CD4-positive, alpha-beta T cell treated with Interleukin-4 for 1 hour (primary cell): Measurements from ENCODE around the gene TULP4.
"Not testable (repeated sequence)": the region's sequence is repeated elsewhere in the genome, so short reads cannot be mapped to it uniquely, and the experiment has no call there.

Source experiments
- DNase-seq, 2 donors: peaks; one replicate each; pipeline ENCODE4 v3.0.0-alpha.2; 2020 to 2022

Gene TULP4

GRCh38 chr6:158312165-158312564, at the start of gene TULP4:
TSS of gene TULP4 (plus strand) at chr6:158312465. CDS start at chr6:158314017, 1,552 bp downstream.
- no peak for DNase-seq

DNA sequence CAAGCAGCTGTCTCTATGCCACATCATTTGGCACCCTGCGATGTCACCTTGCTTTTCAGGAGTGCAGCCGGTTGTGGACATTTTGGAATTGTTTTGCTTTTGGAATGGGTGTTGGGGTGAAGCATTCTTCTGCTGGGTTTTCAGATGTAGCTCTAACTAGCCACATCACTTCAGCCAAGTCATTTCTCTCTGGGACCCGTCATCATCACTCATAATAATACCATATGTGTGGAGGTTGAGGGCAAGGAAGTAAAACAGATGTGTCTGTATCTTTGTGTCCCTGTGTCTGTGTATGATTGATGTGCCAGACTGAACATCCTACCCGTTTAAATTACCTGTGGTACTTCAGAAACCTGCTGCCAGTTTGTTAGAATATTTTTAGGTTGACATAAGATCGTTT, 49.5 kb upstream of the TULP4 start:
- no peak for DNase-seq

GRCh38 chr6:158264180-158264579, 48.1 kb upstream of the TULP4 start:
- no peak for DNase-seq

DNA sequence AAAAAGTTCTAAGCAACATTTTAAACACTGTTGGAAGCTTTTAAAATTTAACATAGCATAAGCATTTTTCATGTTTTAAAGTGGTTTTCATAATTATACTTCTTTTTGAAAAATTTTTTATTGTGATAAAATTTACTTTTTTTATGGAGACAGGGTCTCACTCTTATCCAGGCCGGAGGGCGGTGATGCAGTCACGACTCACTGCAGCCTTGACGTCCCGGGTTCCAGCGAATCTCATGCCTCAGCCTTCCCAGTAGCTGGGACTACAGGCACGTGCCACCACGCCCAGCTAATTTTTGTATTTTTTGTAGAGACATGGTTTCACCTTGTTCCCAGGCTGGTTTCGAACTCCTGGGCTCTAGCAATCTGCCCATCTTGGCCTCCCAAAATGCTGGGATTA, 46.1 kb upstream of the TULP4 start:
- no peak for DNase-seq

- no peak for DNase-seq
These were observed 43.7 kb upstream of the TULP4 start for GRCh38 chr6:158268361-158269147.

DNA sequence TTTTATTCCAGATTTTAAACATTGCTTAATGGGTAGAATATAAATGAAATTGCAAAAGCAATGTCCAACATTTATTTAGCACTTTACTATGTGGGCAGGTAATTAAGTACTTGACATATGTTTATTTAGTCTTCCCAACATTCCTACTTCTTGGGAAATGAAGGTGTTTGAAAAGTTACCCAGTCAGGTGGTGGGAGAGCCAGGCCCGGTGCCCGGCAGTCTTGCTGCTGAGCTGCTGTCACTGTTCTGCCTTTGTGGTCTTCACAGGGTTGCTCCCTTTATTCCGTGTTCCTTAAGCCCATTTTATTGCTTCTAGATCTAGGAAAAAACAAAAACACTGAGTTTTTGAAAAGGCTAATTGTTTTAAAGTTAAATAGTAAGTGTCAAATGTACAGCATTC, 42.6 kb upstream of the TULP4 start:
- no peak for DNase-seq

GRCh38 chr6:158270389-158271127, 41.7 kb upstream of the TULP4 start:
- no peak for DNase-seq

DNA sequence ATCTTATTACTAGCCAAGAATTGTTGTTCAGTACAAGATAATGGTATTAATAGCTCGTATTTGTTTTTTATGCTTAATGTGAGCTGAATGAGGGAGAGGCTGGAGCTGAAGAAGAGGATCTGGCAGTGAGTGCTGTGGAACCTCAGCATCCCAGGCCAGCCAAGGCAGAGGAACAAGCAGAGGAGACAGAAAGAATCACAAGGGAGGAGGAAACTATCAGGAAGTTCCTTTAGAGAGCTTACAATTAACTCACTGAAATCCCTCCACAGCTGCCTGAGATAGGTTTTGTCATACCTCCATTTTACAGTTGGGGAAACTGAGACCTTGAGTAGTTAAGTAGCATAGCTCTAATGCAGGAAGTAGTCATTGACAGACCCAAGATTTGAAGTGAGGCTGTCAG, 39.9 kb upstream of the TULP4 start:
- DNase-seq = no peak

GRCh38 chr6:158278004-158278403, 34.3 kb upstream of the TULP4 start:
- no peak for DNase-seq

- DNase-seq = no peak
These were observed 32.6 kb upstream of the TULP4 start for GRCh38 chr6:158279615-158280014.

- DNase-seq = peak; percentile 32 to 41
These were observed 28.8 kb upstream of the TULP4 start for GRCh38 chr6:158283304-158283980.

GRCh38 chr6:158284007-158284875, 28.0 kb upstream of the TULP4 start:
- peak; percentile 35 to 49 for DNase-seq

DNA sequence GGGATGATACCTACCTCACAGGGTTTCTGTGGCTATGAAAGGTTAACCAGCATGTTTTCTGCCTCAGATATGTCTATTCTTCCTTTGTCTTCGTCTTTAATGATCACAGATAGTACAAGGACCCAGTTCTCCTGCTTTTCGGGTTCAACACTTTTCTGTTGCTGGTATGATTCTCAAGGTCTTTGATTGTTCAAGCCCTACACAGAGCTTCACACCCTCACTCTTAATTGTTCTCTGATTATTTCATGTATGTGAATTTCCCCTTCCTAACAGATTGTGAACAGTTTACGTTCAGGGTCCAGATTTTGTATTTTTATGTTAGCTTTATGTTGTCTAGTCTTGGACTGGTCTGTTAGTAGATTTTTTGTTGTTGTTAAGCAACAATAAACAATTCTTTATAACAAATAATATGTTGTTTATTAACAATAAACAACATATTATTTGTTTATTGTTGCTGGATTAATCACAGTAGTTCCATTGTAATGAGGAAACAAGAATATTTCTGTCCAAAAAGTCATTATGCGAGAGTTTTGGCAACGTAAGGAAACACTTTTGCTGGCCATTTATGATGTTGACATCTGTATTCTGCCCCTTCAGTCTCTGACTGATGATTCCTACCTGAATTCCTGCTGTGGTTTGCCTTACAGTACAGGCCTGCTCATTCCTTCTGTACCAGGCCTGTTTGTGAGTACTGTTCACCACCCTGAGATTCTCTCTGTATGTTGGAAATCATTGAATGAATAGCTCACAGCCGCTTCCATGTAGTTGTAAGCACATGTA, 27.2 kb upstream of the TULP4 start:
- no peak for DNase-seq

GRCh38 chr6:158285656-158286021, 26.6 kb upstream of the TULP4 start:
- DNase-seq = no peak

- no peak for DNase-seq
These were observed 25.9 kb upstream of the TULP4 start for GRCh38 chr6:158286413-158286812.

DNA sequence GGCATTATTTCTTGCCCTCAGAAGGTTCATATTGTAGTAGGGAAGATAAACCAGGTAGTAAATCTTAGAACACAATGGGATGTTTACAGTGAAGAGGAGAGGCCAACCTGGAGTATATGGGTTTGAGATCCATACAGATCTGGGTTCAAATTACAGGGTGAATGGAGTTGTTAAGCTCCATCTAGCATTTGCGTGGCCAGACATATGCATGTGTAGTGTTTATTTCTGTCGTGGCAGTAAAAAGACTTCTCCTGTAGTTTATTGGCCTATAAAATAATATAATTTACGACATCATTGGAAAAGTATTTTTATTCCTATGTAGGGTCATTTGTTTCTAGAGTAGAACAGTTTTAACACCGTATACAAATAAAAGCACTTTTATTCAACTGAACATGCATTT, 25.2 kb upstream of the TULP4 start:
- DNase-seq = no peak

GRCh38 chr6:158290040-158290439, 22.2 kb upstream of the TULP4 start:
- DNase-seq = peak in 1 of 2 donors; percentile 42

DNA sequence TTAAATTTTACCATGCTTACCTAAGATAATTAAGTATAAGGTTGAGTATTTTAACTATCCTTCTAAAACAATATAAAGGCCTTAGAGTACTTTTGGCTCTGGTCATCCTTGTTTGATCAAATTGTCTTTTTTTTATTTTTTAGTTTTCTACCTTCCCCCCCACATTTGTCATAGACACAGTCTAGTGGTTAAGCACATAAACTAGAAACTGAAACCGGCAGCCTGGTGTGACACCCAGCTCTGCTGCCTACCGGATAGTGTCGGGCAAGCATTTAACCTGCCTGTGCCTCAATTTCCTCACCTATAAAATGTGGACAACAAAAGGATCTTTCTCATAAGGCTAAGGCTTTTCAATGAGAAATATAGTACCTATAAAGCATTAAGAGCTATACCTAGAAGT, 21.6 kb upstream of the TULP4 start:
- peak; percentile 73 to 78 for DNase-seq

- DNase-seq = no peak
These were observed 20.2 kb upstream of the TULP4 start for GRCh38 chr6:158292016-158292415.

GRCh38 chr6:158293122-158293521, 19.1 kb upstream of the TULP4 start:
- DNase-seq = no peak

- DNase-seq = not testable (repeated sequence)
These were observed 16.1 kb upstream of the TULP4 start for GRCh38 chr6:158295976-158296853.
